WTC11 (cell line): Measurements from ENCODE around the gene CSTPP1. TPM values are rescaled to one million over a fixed set of nuclear protein-coding genes. Genes with fewer than 3 reads are reported as not detected.

Source experiments
- ATAC-seq: fragments of 200-7000 bp; cut with Tn5 transposase; 2 replicates; pipeline ENCODE4 v1.10.0; 2021; ENCODE audit warnings: mild to moderate bottlenecking, moderate library complexity
- CTCF ChIA-PET: fragments of 300-600 bp; sonication (Branson Sonifier 250); formaldehyde crosslinking; loops from one replicate; lab custom pipeline; 2021; ENCODE audit warnings: antibody characterized with exemption; lab: Charles Lee
- POLR2A ChIA-PET: fragments of 350-600 bp; sonication (Branson Sonifier 250); formaldehyde crosslinking; loops from one replicate; lab custom pipeline; 2021; ENCODE audit warnings: antibody characterized with exemption; lab: Charles Lee
- DNase-seq: peaks from one replicate; pipeline ENCODE4 v3.0.0; 2021; ENCODE audit warnings: low spot score
- H3K27ac Mint-ChIP-seq: 2 replicates; pipeline ENCODE4 v1.8.0; 2021; ENCODE audit warnings: mixed read lengths
- H3K27me3 Mint-ChIP-seq: 2 replicates; pipeline ENCODE4 v1.8.0; 2021; ENCODE audit warnings: low read depth, mild to moderate bottlenecking, moderate library complexity, mixed read lengths
- H3K36me3 Mint-ChIP-seq: 2 replicates; pipeline ENCODE4 v1.8.0; 2021; ENCODE audit warnings: mixed read lengths
- H3K4me1 Mint-ChIP-seq: 2 replicates; pipeline ENCODE4 v1.8.0; 2022; ENCODE audit warnings: mixed read lengths
- H3K4me3 Mint-ChIP-seq: 2 replicates; pipeline ENCODE4 v1.8.0; 2021; ENCODE audit warnings: mild to moderate bottlenecking, moderate library complexity, mixed read lengths
- H3K9me3 Mint-ChIP-seq: 2 replicates; pipeline ENCODE4 v1.8.0; 2021; ENCODE audit warnings: mixed read lengths
- AFF4 ChIP-seq: sonication (generic); formaldehyde crosslinking; IDR thresholded peaks from 2 replicates; pipeline ENCODE4 v1.8.1; 2023; ENCODE audit warnings: mild to moderate bottlenecking, missing genetic modification reagents, borderline replicate concordance
- AR ChIP-seq: fragments of 250-450 bp; sonication (Bioruptor Pico); IDR thresholded peaks from 2 replicates; pipeline ENCODE4 v1.9.0; 2021; ENCODE audit warnings: mild to moderate bottlenecking
- ETV6 ChIP-seq: sonication (generic); formaldehyde crosslinking; IDR thresholded peaks from 2 replicates; pipeline ENCODE4 v1.8.1; 2022; ENCODE audit warnings: mild to moderate bottlenecking, missing genetic modification reagents
- IRF2 ChIP-seq: sonication (generic); formaldehyde crosslinking; IDR thresholded peaks from 2 replicates; pipeline ENCODE4 v1.8.0; 2022; ENCODE audit warnings: low read depth, missing genetic modification reagents, borderline replicate concordance
- SOX15 ChIP-seq: fragments of 250-450 bp; sonication (Bioruptor Pico); IDR thresholded peaks from 2 replicates; pipeline ENCODE4 v1.9.0; 2021; ENCODE audit warnings: mild to moderate bottlenecking
- ZNF138 ChIP-seq: sonication (generic); formaldehyde crosslinking; conservative IDR thresholded peaks from 2 replicates; pipeline ENCODE4 v1.8.1; 2022; ENCODE audit warnings: mild to moderate bottlenecking, moderate library complexity, missing genetic modification reagents
- ZNF281 ChIP-seq: sonication (generic); formaldehyde crosslinking; IDR thresholded peaks from 2 replicates; pipeline ENCODE4 v1.8.0; 2023; ENCODE audit warnings: mild to moderate bottlenecking, missing genetic modification reagents
- total RNA-seq: library from RNA; stranded (reverse); gene quantifications from 3 replicates; pipeline ENCODE4 v1.2.3, GENCODE V29; 2021
- TF ChIP-seq, protein P1 (sequence below): sonication (generic); formaldehyde crosslinking; IDR thresholded peaks from 2 replicates; pipeline ENCODE4 v1.8.0; 2023; ENCODE audit warnings: missing genetic modification reagents, mild to moderate bottlenecking, borderline replicate concordance
- TF ChIP-seq, protein P2 (sequence below): fragments of 200-600 bp; IDR thresholded peaks from 2 replicates; pipeline ENCODE4 v1.8.0; 2022; ENCODE audit warnings: antibody characterized with exemption
- TF ChIP-seq, protein P3 (sequence below): sonication (generic); formaldehyde crosslinking; IDR thresholded peaks from 2 replicates; pipeline ENCODE4 v1.8.0; 2023; ENCODE audit warnings: missing genetic modification reagents
- TF ChIP-seq, protein P4 (sequence below): fragments of 250-450 bp; sonication (Bioruptor Pico); IDR thresholded peaks from 2 replicates; pipeline ENCODE4 v1.9.0; 2021; ENCODE audit warnings: mild to moderate bottlenecking, borderline replicate concordance
- TF ChIP-seq, protein P5 (sequence below): sonication (generic); formaldehyde crosslinking; IDR thresholded peaks from 2 replicates; pipeline ENCODE4 v1.8.1; 2023; ENCODE audit warnings: mild to moderate bottlenecking, missing genetic modification reagents
- TF ChIP-seq, protein P6 (sequence below): sonication (generic); formaldehyde crosslinking; IDR thresholded peaks from 2 replicates; pipeline ENCODE4 v1.8.1; 2022; ENCODE audit warnings: mild to moderate bottlenecking, moderate library complexity, missing genetic modification reagents

The CSTPP1 gene
- total RNA-seq, 1 experiment from 2014 or later: 23.6 TPM

DNA sequence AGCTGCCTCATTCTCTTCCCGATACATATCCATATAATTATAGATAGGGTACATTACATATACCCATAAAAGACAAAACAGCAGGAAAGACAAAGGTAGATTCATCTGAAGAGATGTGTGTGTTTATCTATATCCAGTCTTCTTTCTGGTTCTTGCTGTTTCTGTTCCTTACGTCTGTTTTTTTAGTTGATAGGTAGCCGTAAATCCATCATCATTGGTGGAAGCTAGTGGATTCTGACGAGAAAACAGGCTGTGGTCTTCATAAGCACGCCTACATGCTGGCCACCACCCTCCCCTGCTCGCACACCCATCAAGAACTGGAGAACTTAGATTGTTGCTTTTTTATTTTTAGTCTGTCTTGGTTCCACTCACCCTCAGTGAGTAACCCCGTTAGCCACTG, 188.5 kb downstream of the CSTPP1 start:
- H3K4me3 Mint-ChIP-seq: no peak overlapping the region
- CTCF ChIA-PET: no interaction called here
- ATAC-seq: no peak
- TF ChIP-seq ZNF138 (CRISPR knock-in tag) (no peak), ETV6 (CRISPR knock-in tag) (no peak), ZNF281 (CRISPR knock-in tag) (no peak), IRF2 (CRISPR knock-in tag) (no peak), AFF4 (CRISPR knock-in tag) (no peak), AR (no peak), SOX15 (CRISPR knock-in tag) (no peak)
- TF ChIP-seq, protein P1, sequence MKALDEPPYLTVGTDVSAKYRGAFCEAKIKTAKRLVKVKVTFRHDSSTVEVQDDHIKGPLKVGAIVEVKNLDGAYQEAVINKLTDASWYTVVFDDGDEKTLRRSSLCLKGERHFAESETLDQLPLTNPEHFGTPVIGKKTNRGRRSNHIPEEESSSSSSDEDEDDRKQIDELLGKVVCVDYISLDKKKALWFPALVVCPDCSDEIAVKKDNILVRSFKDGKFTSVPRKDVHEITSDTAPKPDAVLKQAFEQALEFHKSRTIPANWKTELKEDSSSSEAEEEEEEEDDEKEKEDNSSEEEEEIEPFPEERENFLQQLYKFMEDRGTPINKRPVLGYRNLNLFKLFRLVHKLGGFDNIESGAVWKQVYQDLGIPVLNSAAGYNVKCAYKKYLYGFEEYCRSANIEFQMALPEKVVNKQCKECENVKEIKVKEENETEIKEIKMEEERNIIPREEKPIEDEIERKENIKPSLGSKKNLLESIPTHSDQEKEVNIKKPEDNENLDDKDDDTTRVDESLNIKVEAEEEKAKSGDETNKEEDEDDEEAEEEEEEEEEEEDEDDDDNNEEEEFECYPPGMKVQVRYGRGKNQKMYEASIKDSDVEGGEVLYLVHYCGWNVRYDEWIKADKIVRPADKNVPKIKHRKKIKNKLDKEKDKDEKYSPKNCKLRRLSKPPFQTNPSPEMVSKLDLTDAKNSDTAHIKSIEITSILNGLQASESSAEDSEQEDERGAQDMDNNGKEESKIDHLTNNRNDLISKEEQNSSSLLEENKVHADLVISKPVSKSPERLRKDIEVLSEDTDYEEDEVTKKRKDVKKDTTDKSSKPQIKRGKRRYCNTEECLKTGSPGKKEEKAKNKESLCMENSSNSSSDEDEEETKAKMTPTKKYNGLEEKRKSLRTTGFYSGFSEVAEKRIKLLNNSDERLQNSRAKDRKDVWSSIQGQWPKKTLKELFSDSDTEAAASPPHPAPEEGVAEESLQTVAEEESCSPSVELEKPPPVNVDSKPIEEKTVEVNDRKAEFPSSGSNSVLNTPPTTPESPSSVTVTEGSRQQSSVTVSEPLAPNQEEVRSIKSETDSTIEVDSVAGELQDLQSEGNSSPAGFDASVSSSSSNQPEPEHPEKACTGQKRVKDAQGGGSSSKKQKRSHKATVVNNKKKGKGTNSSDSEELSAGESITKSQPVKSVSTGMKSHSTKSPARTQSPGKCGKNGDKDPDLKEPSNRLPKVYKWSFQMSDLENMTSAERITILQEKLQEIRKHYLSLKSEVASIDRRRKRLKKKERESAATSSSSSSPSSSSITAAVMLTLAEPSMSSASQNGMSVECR (CRISPR knock-in tag): no peak
- TF ChIP-seq, protein P2, sequence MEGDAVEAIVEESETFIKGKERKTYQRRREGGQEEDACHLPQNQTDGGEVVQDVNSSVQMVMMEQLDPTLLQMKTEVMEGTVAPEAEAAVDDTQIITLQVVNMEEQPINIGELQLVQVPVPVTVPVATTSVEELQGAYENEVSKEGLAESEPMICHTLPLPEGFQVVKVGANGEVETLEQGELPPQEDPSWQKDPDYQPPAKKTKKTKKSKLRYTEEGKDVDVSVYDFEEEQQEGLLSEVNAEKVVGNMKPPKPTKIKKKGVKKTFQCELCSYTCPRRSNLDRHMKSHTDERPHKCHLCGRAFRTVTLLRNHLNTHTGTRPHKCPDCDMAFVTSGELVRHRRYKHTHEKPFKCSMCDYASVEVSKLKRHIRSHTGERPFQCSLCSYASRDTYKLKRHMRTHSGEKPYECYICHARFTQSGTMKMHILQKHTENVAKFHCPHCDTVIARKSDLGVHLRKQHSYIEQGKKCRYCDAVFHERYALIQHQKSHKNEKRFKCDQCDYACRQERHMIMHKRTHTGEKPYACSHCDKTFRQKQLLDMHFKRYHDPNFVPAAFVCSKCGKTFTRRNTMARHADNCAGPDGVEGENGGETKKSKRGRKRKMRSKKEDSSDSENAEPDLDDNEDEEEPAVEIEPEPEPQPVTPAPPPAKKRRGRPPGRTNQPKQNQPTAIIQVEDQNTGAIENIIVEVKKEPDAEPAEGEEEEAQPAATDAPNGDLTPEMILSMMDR: no peak
- TF ChIP-seq, protein P3, sequence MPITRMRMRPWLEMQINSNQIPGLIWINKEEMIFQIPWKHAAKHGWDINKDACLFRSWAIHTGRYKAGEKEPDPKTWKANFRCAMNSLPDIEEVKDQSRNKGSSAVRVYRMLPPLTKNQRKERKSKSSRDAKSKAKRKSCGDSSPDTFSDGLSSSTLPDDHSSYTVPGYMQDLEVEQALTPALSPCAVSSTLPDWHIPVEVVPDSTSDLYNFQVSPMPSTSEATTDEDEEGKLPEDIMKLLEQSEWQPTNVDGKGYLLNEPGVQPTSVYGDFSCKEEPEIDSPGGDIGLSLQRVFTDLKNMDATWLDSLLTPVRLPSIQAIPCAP (CRISPR knock-in tag): no peak
- TF ChIP-seq, protein P4, sequence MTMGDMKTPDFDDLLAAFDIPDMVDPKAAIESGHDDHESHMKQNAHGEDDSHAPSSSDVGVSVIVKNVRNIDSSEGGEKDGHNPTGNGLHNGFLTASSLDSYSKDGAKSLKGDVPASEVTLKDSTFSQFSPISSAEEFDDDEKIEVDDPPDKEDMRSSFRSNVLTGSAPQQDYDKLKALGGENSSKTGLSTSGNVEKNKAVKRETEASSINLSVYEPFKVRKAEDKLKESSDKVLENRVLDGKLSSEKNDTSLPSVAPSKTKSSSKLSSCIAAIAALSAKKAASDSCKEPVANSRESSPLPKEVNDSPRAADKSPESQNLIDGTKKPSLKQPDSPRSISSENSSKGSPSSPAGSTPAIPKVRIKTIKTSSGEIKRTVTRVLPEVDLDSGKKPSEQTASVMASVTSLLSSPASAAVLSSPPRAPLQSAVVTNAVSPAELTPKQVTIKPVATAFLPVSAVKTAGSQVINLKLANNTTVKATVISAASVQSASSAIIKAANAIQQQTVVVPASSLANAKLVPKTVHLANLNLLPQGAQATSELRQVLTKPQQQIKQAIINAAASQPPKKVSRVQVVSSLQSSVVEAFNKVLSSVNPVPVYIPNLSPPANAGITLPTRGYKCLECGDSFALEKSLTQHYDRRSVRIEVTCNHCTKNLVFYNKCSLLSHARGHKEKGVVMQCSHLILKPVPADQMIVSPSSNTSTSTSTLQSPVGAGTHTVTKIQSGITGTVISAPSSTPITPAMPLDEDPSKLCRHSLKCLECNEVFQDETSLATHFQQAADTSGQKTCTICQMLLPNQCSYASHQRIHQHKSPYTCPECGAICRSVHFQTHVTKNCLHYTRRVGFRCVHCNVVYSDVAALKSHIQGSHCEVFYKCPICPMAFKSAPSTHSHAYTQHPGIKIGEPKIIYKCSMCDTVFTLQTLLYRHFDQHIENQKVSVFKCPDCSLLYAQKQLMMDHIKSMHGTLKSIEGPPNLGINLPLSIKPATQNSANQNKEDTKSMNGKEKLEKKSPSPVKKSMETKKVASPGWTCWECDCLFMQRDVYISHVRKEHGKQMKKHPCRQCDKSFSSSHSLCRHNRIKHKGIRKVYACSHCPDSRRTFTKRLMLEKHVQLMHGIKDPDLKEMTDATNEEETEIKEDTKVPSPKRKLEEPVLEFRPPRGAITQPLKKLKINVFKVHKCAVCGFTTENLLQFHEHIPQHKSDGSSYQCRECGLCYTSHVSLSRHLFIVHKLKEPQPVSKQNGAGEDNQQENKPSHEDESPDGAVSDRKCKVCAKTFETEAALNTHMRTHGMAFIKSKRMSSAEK: no peak
- TF ChIP-seq, protein P5, sequence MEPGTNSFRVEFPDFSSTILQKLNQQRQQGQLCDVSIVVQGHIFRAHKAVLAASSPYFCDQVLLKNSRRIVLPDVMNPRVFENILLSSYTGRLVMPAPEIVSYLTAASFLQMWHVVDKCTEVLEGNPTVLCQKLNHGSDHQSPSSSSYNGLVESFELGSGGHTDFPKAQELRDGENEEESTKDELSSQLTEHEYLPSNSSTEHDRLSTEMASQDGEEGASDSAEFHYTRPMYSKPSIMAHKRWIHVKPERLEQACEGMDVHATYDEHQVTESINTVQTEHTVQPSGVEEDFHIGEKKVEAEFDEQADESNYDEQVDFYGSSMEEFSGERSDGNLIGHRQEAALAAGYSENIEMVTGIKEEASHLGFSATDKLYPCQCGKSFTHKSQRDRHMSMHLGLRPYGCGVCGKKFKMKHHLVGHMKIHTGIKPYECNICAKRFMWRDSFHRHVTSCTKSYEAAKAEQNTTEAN (CRISPR knock-in tag): no peak
- TF ChIP-seq, protein P6, sequence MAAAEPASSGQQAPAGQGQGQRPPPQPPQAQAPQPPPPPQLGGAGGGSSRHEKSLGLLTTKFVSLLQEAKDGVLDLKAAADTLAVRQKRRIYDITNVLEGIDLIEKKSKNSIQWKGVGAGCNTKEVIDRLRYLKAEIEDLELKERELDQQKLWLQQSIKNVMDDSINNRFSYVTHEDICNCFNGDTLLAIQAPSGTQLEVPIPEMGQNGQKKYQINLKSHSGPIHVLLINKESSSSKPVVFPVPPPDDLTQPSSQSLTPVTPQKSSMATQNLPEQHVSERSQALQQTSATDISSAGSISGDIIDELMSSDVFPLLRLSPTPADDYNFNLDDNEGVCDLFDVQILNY (CRISPR knock-in tag): no peak

More for the DNA sequence above, 188.5 kb downstream of the CSTPP1 start:
- Mint-ChIP-seq H3K27me3 (no peaks in the 10 kb centered on the region), H3K27ac (peak overlapping the region; percentile 63), H3K36me3 (no peaks in the 10 kb centered on the region), H3K4me1 (peaks cover 27% of the 10 kb centered on the region), H3K9me3 (no peaks in the 10 kb centered on the region)
- POLR2A ChIA-PET: no interaction called here
- no peak for DNase-seq
